Measurements from ENCODE around the gene CACNB2.

DNA sequence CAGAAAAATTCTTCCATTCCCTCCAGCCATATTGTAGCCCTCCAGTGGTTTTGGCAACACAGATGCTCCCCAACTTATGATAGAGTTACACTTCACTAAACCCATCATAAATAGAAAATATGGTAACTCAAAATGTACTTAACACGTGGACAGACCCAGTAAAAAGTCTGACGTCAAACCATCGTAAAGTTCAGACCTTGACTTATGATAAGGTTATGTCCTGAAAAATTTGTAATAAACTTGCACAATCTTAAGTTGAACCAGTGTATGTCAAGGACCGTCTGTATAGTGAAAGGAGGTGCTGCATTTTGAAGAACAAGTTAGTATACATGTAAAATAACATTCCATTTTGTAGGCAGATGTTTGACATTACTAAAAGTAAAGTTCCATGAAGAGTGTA lies 368.4 kb downstream of the CACNB2 start:
- TF ChIP-seq, protein P1, sequence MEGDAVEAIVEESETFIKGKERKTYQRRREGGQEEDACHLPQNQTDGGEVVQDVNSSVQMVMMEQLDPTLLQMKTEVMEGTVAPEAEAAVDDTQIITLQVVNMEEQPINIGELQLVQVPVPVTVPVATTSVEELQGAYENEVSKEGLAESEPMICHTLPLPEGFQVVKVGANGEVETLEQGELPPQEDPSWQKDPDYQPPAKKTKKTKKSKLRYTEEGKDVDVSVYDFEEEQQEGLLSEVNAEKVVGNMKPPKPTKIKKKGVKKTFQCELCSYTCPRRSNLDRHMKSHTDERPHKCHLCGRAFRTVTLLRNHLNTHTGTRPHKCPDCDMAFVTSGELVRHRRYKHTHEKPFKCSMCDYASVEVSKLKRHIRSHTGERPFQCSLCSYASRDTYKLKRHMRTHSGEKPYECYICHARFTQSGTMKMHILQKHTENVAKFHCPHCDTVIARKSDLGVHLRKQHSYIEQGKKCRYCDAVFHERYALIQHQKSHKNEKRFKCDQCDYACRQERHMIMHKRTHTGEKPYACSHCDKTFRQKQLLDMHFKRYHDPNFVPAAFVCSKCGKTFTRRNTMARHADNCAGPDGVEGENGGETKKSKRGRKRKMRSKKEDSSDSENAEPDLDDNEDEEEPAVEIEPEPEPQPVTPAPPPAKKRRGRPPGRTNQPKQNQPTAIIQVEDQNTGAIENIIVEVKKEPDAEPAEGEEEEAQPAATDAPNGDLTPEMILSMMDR (IDR thresholded peaks at IDR 0.05) = no peak
- TF ChIP-seq POLR2A (IDR thresholded peaks at IDR 0.05) (no peak), POLR2AphosphoS5 (IDR thresholded peaks at IDR 0.05) (no peak), EP300 (IDR thresholded peaks at IDR 0.05) (no peak)

Measured in gastroesophageal sphincter (tissue), 3 donors.